HepG2 (cell line): Measurements from ENCODE around the gene VWA1. TPM values are rescaled to one million over a fixed set of nuclear protein-coding genes. Genes with fewer than 3 reads are reported as not detected.

Source experiments
- AFF4 ChIP-seq: sonication (generic); formaldehyde crosslinking; IDR thresholded peaks from 2 replicates; pipeline ENCODE4 v1.4.0; 2020; ENCODE audit warnings: missing genetic modification reagents
- AGO1 ChIP-seq: fragments of 200-400 bp; formaldehyde crosslinking; IDR thresholded peaks from 2 replicates; pipeline ENCODE4 v1.6.1; 2017; ENCODE audit warnings: mild to moderate bottlenecking, low read depth, low read length, moderate library complexity; ENCODE audit not compliant: poor library complexity, severe bottlenecking
- AKNA ChIP-seq: sonication (generic); formaldehyde crosslinking; IDR thresholded peaks from 2 replicates; pipeline ENCODE4 v1.4.0; 2020; ENCODE audit warnings: missing genetic modification reagents, borderline replicate concordance
- HOXA7 ChIP-seq: sonication (generic); formaldehyde crosslinking; IDR thresholded peaks from 2 replicates; pipeline ENCODE4 v1.8.1; 2022; ENCODE audit warnings: mild to moderate bottlenecking, missing genetic modification reagents, moderate library complexity
- JDP2 ChIP-seq: sonication (generic); formaldehyde crosslinking; IDR thresholded peaks from 2 replicates; pipeline ENCODE4 v1.8.1; 2022; ENCODE audit warnings: missing genetic modification reagents, borderline replicate concordance
- SMAD3 ChIP-seq: sonication (generic); formaldehyde crosslinking; IDR thresholded peaks from 2 replicates; pipeline ENCODE4 v1.4.0; 2020; ENCODE audit warnings: missing genetic modification reagents
- UBTF ChIP-seq: sonication (generic); formaldehyde crosslinking; IDR thresholded peaks from 2 replicates; pipeline ENCODE4 v1.4.0; 2020; ENCODE audit warnings: mild to moderate bottlenecking, missing genetic modification reagents
- ZKSCAN5 ChIP-seq: sonication (generic); formaldehyde crosslinking; IDR thresholded peaks from 2 replicates; pipeline ENCODE4 v1.5.1; 2020; ENCODE audit warnings: mild to moderate bottlenecking, missing genetic modification reagents
- ZNF256 ChIP-seq: sonication (generic); formaldehyde crosslinking; conservative IDR thresholded peaks from 2 replicates; pipeline ENCODE4 v1.4.0; 2020; ENCODE audit warnings: missing genetic modification reagents
- ZNF414 ChIP-seq: sonication (generic); formaldehyde crosslinking; IDR thresholded peaks from 2 replicates; pipeline ENCODE4 v1.5.0; 2020; ENCODE audit warnings: missing genetic modification reagents
- ZNF552 ChIP-seq: sonication (generic); formaldehyde crosslinking; IDR thresholded peaks from 2 replicates; pipeline ENCODE4 v1.9.0; 2022; ENCODE audit warnings: missing genetic modification reagents, mild to moderate bottlenecking, borderline replicate concordance
- ZNF784 ChIP-seq: sonication (generic); formaldehyde crosslinking; IDR thresholded peaks from 2 replicates; pipeline ENCODE4 v1.5.1; 2020; ENCODE audit warnings: missing genetic modification reagents, mild to moderate bottlenecking, borderline replicate concordance
- ZNF839 ChIP-seq: sonication (generic); formaldehyde crosslinking; IDR thresholded peaks from 2 replicates; pipeline ENCODE4 v1.4.0; 2020; ENCODE audit warnings: missing genetic modification reagents, mild to moderate bottlenecking, borderline replicate concordance
- polyA plus RNA-seq, 8 experiments: library from polyadenylated mRNA; depleted of rRNA in 3 of 8; stranded (reverse) in 7 of 8; unstranded in 1 of 8; fragments of >200 nt; fragmentation: Illumina TruSeq in 4 of 8; extraction: Trizol in 4 of 8; gene quantifications; 2 replicates each; pipeline versions ENCODE4 v1.2.1 to v1.2.3, GENCODE V29; 2011 to 2016; ENCODE audit warnings: low read depth in 4 of 8, missing spikeins in 1 of 8, mixed read lengths in 1 of 8; ENCODE audit not compliant: insufficient read depth in 1 of 8
- total RNA-seq, 5 experiments: library from RNA; depleted of rRNA; stranded (reverse); fragments of >200 nt; fragmentation: Illumina TruSeq; extraction: Trizol; gene quantifications; 2 replicates each; pipeline ENCODE4 v1.2.3, GENCODE V29; 2016; ENCODE audit warnings: low read depth in 1 of 5

The VWA1 gene
- total and polyA plus RNA-seq, 2 of the 13 experiments (the other 11 are each of a cell fraction or from before 2014, with no cell fraction given), result 40.9 to 57.5 TPM

- TF ChIP-seq UBTF (CRISPR knock-in tag) (peak; percentile 91), ZNF256 (CRISPR knock-in tag) (0 out of 2 replicates have a peak, but pooled peaks have one; percentile 58), ZNF414 (peak; percentile 92), ZNF552 (CRISPR knock-in tag) (peak; percentile 76; the same call in 1 of the 2 replicates), SMAD3 (CRISPR knock-in tag) (peak; percentile 94), AKNA (CRISPR knock-in tag) (no peak; the same call in 1 of the 2 replicates), ZKSCAN5 (CRISPR knock-in tag) (0 out of 2 replicates have a peak, but pooled peaks have one; percentile 61), ZNF784 (peak; percentile 45; the same call in 1 of the 2 replicates), AGO1 (peak; percentile 72), JDP2 (CRISPR knock-in tag) (peak; percentile 72; the same call in 1 of the 2 replicates), AFF4 (CRISPR knock-in tag) (peak; percentile 72; the same call in 1 of the 2 replicates), HOXA7 (CRISPR knock-in tag) (peak; percentile 25; the same call in 1 of the 2 replicates), ZNF839 (CRISPR knock-in tag) (no peak)
Observed at GRCh38 chr1:1400576-1401456, 34.7 kb upstream of the VWA1 start (continued).
